GM12892 (cell line): ENCODE results near the gene FCRL6.
A peak's percentile ranks its signal among the peaks of the same experiment; 100 is the strongest.

Source experiments
- DNase-seq: peaks from one replicate; pipeline ENCODE4 v3.0.0; 2011; ENCODE audit not compliant: insufficient read length
- FAIRE-seq: peaks from 2 replicates; lab custom pipeline; 2011; peaks lifted over from hg19 to GRCh38; lab: Jason Lieb, UNC
- POLR2A ChIP-seq: IDR thresholded peaks from 2 replicates; pipeline ENCODE4 v1.6.1; 2011; ENCODE audit warnings: low read depth, low read length, control low read depth
- POLR2AphosphoS5 ChIP-seq: IDR thresholded peaks from 2 replicates; pipeline ENCODE4 v1.6.1; 2011; ENCODE audit warnings: low read depth, low read length, control low read depth
- TAF1 ChIP-seq: IDR thresholded peaks from 2 replicates; pipeline ENCODE4 v1.6.1; 2011; ENCODE audit warnings: low read depth, mild to moderate bottlenecking, control low read depth, low read length, borderline replicate concordance

Gene FCRL6

GRCh38 chr1:159800177-159800930 lies 1.8 kb upstream of the FCRL6 start:
- TF ChIP-seq TAF1 (no peak), POLR2AphosphoS5 (no peak), POLR2A (no peak)
- FAIRE-seq (peak; percentile 87), DNase-seq (no peak)

GRCh38 chr1:159803956-159804689 lies 2.0 kb downstream of the FCRL6 start:
- TF ChIP-seq POLR2AphosphoS5 (no peak), TAF1 (no peak), POLR2A (no peak)
- DNase-seq (no peak), FAIRE-seq (no peak)

- DNase-seq (no peak), FAIRE-seq (no peak)
- TF ChIP-seq TAF1 (no peak), POLR2AphosphoS5 (no peak), POLR2A (no peak)
Measured at GRCh38 chr1:159804924-159805323, 2.8 kb downstream of the FCRL6 start.

- DNase-seq (no peak), FAIRE-seq (no peak)
- TF ChIP-seq POLR2AphosphoS5 (no peak), POLR2A (no peak), TAF1 (no peak)
Measured at GRCh38 chr1:159815926-159816325, 13.8 kb downstream of the FCRL6 start.

- TF ChIP-seq TAF1 = no peak
- no peak for TF ChIP-seq POLR2A
- TF ChIP-seq POLR2AphosphoS5 = no peak
- DNase-seq (no peak), FAIRE-seq (no peak)
Measured at GRCh38 chr1:159817276-159818041, 15.3 kb downstream of the FCRL6 start.

- no peak for DNase-seq
- no peak for TF ChIP-seq POLR2AphosphoS5
- no peak for TF ChIP-seq POLR2A
- no peak for TF ChIP-seq TAF1
- FAIRE-seq = peak; percentile 5
Measured at GRCh38 chr1:159821171-159821867, 19.2 kb downstream of the FCRL6 start.

- FAIRE-seq (no peak), DNase-seq (no peak)
- TF ChIP-seq POLR2A (no peak), TAF1 (no peak), POLR2AphosphoS5 (no peak)
Measured at GRCh38 chr1:159823406-159823805, 21.2 kb downstream of the FCRL6 start.

- no peak for DNase-seq
- FAIRE-seq = no peak
- TF ChIP-seq POLR2AphosphoS5 = no peak
- no peak for TF ChIP-seq TAF1
- no peak for TF ChIP-seq POLR2A
Measured at GRCh38 chr1:159825564-159825963, 23.4 kb downstream of the FCRL6 start.

GRCh38 chr1:159826441-159827101 lies 24.4 kb downstream of the FCRL6 start, which contains the start of gene SLAMF8:
TSS of gene SLAMF8 (plus strand) at chr1:159826873. CDS start at chr1:159826899, 26 bp downstream.
- no peak for DNase-seq
- TF ChIP-seq TAF1 = no peak
- no peak for TF ChIP-seq POLR2A
- no peak for FAIRE-seq

GRCh38 chr1:159827102-159827490 lies 24.9 kb downstream of the FCRL6 start:
- DNase-seq = no peak
- FAIRE-seq = no peak
- TF ChIP-seq POLR2AphosphoS5 (no peak), POLR2A (no peak), TAF1 (no peak)

GRCh38 chr1:159827549-159827948 lies 25.4 kb downstream of the FCRL6 start:
- TF ChIP-seq TAF1 (no peak), POLR2A (no peak), POLR2AphosphoS5 (no peak)
- FAIRE-seq (no peak), DNase-seq (no peak)
